A549 (cell line): ENCODE data around the gene NDUFC2.

Experiments
- POLR2A ChIP-seq: IDR thresholded peaks from 2 replicates; pipeline ENCODE4 v1.6.1; 2012; ENCODE audit warnings: mild to moderate bottlenecking, low read length
- RCOR1 ChIP-seq: fragments of 150-350 bp; IDR thresholded peaks from 2 replicates; pipeline ENCODE4 v1.6.1; 2014; ENCODE audit warnings: antibody characterized with exemption, low read length, low read depth
- TF ChIP-seq, protein P1 (sequence below): fragments of 200-600 bp; sonication (generic); IDR thresholded peaks from 2 replicates; pipeline ENCODE4 v1.6.1; 2016; ENCODE audit warnings: antibody characterized with exemption, mild to moderate bottlenecking, moderate library complexity
- TF ChIP-seq, protein P2 (sequence below): fragments of 450-650 bp; IDR thresholded peaks from 2 replicates; pipeline ENCODE4 v1.6.1; 2014; ENCODE audit warnings: antibody characterized with exemption

DNA sequence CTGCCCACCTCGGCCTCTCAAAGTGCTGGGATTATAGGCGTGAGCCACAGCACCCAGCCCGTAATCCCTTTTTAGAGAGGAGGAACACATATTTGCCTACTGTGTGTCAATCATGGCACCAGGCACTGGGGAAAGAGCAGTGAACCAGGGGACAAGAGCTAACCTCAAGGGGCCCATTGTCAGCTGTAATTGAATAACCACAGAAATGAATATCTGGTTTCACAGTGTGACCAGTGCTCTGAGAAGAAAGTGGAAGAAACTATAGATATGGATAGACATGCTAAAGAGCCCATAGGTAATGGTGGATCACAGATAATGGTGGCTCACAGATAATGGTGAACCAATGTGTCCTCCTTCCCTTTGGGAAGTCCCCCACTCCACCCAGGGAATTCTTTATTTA lies 48.0 kb downstream of the NDUFC2 start:
- TF ChIP-seq, protein P1, sequence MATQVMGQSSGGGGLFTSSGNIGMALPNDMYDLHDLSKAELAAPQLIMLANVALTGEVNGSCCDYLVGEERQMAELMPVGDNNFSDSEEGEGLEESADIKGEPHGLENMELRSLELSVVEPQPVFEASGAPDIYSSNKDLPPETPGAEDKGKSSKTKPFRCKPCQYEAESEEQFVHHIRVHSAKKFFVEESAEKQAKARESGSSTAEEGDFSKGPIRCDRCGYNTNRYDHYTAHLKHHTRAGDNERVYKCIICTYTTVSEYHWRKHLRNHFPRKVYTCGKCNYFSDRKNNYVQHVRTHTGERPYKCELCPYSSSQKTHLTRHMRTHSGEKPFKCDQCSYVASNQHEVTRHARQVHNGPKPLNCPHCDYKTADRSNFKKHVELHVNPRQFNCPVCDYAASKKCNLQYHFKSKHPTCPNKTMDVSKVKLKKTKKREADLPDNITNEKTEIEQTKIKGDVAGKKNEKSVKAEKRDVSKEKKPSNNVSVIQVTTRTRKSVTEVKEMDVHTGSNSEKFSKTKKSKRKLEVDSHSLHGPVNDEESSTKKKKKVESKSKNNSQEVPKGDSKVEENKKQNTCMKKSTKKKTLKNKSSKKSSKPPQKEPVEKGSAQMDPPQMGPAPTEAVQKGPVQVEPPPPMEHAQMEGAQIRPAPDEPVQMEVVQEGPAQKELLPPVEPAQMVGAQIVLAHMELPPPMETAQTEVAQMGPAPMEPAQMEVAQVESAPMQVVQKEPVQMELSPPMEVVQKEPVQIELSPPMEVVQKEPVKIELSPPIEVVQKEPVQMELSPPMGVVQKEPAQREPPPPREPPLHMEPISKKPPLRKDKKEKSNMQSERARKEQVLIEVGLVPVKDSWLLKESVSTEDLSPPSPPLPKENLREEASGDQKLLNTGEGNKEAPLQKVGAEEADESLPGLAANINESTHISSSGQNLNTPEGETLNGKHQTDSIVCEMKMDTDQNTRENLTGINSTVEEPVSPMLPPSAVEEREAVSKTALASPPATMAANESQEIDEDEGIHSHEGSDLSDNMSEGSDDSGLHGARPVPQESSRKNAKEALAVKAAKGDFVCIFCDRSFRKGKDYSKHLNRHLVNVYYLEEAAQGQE: no peak
- TF ChIP-seq, protein P2, sequence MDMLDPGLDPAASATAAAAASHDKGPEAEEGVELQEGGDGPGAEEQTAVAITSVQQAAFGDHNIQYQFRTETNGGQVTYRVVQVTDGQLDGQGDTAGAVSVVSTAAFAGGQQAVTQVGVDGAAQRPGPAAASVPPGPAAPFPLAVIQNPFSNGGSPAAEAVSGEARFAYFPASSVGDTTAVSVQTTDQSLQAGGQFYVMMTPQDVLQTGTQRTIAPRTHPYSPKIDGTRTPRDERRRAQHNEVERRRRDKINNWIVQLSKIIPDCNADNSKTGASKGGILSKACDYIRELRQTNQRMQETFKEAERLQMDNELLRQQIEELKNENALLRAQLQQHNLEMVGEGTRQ: no peak
- TF ChIP-seq RCOR1 (no peak), POLR2A (no peak)
